Prostate gland (tissue), 2 donors: ENCODE measurements around the gene CNTNAP3B. TPM values are rescaled to one million over a fixed set of nuclear protein-coding genes. Genes with fewer than 3 reads are reported as not detected.
"Not testable (repeated sequence)": the region's sequence is repeated elsewhere in the genome, so short reads cannot be mapped to it uniquely, and the experiment has no call there.

Experiments used
- DNase-seq: peaks from one replicate; pipeline ENCODE4 v3.0.0-alpha.2; 2019; ENCODE audit warnings: low spot score
- H3K27ac ChIP-seq, 2 donors: fragments of 200-600 bp; sonication (generic); 2 replicates each; pipeline ENCODE4 v1.5.1; 2017 to 2019
- H3K27me3 ChIP-seq: fragments of 200-600 bp; sonication (generic); replicated peaks from 2 replicates; pipeline ENCODE4 v1.5.1; 2019; ENCODE audit not compliant: insufficient read depth
- H3K36me3 ChIP-seq, 2 donors: fragments of 200-600 bp; sonication (generic); 1 replicate in 1 of 2; 2 replicates in 1 of 2; pipeline versions ENCODE4 v1.5.1 to v1.8.1; 2017 to 2019
- H3K4me1 ChIP-seq: fragments of 200-600 bp; sonication (generic); replicated peaks from 2 replicates; pipeline ENCODE4 v1.5.1; 2019
- H3K4me3 ChIP-seq, 2 donors: fragments of 200-600 bp; sonication (generic); 2 replicates each; pipeline ENCODE4 v1.5.1; 2017 to 2019
- H3K9me3 ChIP-seq: fragments of 200-600 bp; sonication (generic); 2 replicates; pipeline ENCODE4 v1.5.1; 2017
- WGBS: methylation state at CpG from one replicate; pipeline ENCODE4 v1.1.5; 2018; 5-methylcytosine and 5-hydroxymethylcytosine counted together
- intact Hi-C: fragments of 100-400 bp; cut with DNase I; formaldehyde crosslinking; loops from one replicate; pipeline ENCODE4 v1.14.2; 2022
- total RNA-seq, 2 donors: library from RNA; depleted of rRNA; stranded (reverse); fragments of >200 nt; gene quantifications; one replicate each; pipeline ENCODE4 v1.1.0, GENCODE V29; 2016

CNTNAP3B gene
- total RNA-seq, 2 donors from 2014 or later: 5.0 to 22.0 TPM

GRCh38 chr9:42070035-42070799, 59.0 kb downstream of the CNTNAP3B start:
- H3K36me3 ChIP-seq, intact Hi-C loops, H3K4me3 ChIP-seq, H3K4me1 ChIP-seq, H3K27me3 ChIP-seq, DNase-seq, H3K9me3 ChIP-seq, H3K27ac ChIP-seq: not testable (repeated sequence)
- 53% methylated on average over 3 of the region's 11 CpGs for WGBS

DNA sequence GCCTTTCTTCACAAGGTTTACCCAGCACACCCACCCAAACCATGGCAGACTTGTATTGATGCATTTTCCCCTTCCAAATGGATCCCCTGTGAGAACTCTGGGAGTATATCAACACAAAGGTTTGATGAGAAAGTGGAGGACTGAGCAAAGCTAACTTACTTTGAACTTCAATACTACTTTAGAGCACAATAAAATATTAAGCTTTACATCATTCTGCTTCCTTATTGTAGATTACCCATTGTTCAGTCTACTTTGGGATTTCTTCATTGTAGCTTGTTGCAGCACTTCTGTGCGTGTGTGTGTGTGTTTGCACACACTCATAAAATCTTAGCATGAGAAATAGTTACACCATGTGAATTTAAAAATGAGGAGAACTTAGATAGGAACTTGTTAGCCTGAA, 75.4 kb downstream of the CNTNAP3B start:
- 75% methylated on average over 1 of the region's 1 CpG for WGBS
- H3K27ac ChIP-seq, H3K4me1 ChIP-seq, DNase-seq, H3K9me3 ChIP-seq, H3K4me3 ChIP-seq, intact Hi-C loops, H3K36me3 ChIP-seq, H3K27me3 ChIP-seq: not testable (repeated sequence)

- intact Hi-C loops, H3K4me3 ChIP-seq, DNase-seq, H3K27me3 ChIP-seq, H3K36me3 ChIP-seq, H3K4me1 ChIP-seq, H3K27ac ChIP-seq, H3K9me3 ChIP-seq: not testable (repeated sequence)
- WGBS: no CpG with 5 or more reads among the region's 2 CpGs
Measured at GRCh38 chr9:42050701-42051100, 78.5 kb downstream of the CNTNAP3B start.

DNA sequence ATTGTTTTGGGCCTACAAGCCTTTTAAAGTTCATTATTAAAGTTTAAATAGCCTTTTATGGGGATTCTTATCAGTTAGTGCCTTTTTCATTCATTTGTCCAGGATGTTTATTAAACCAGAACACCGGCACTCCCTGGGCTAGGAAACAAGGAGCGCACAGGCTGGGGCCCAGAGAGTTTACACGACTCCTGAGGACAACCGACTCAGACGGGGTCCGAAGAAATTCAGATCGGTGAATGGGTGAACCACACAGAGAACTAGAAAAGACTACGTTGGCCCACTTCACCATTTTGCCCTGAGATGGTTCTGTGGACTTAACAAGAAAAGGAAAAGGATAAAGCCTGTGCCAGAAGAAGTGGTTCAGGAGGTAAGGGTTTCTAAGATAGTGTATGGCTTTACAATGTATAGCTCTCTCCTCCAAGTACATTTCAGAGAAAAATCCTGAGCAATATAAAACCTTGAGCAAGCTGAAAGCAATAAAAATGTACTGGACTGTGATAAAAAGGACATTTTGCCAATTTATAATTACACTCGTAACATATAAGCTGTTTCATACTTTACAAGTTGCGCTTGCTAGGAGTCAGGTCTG, 84.7 kb downstream of the CNTNAP3B start:
- 46% methylated on average over 10 of the region's 10 CpGs for WGBS
- H3K4me3 ChIP-seq, H3K36me3 ChIP-seq, H3K4me1 ChIP-seq, intact Hi-C loops, DNase-seq, H3K9me3 ChIP-seq, H3K27ac ChIP-seq, H3K27me3 ChIP-seq: not testable (repeated sequence)

DNA sequence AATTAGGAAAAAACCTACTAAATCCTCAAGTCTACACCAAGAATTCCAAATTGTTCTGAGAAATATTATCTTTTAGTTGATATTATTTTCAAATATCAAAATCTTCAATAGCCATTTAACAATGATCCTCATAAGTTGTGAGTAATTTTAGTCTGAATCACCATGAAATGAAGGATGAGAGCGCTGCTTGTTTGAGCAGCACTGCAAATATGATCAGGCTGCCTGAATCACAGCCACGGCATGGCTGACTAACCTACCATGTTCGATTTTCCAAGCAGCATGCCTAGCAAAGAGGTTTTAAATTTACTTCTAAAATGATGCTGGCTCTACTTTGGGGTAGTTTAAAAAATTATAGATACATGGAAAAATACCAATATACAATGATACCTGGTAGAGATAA, 95.7 kb downstream of the CNTNAP3B start:
- intact Hi-C loops, H3K9me3 ChIP-seq, H3K4me1 ChIP-seq, H3K4me3 ChIP-seq, DNase-seq, H3K27me3 ChIP-seq, H3K27ac ChIP-seq, H3K36me3 ChIP-seq: not testable (repeated sequence)
- WGBS: no CpG with 5 or more reads among the region's 3 CpGs

DNA sequence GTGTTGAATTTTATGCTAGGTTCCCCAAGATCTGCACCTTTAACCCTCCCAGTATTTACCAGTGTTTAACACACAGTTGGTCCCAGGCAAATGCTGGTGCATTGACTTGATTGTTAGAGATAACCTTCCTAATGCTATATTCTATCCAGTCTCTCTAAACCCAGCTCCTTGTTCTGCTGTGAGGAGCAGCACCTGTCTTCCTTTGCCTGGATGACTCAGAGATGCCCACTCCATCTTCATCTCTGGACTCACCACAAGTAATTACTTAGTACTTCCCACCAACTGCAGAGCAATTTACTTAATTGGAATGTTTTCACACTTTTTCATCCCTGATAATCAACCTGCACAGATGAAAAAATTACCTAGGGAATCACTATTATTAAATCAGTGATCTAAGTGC, 108.6 kb downstream of the CNTNAP3B start:
- H3K4me1 ChIP-seq, intact Hi-C loops, DNase-seq, H3K27me3 ChIP-seq, H3K36me3 ChIP-seq, H3K27ac ChIP-seq, H3K9me3 ChIP-seq, H3K4me3 ChIP-seq: not testable (repeated sequence)

DNA sequence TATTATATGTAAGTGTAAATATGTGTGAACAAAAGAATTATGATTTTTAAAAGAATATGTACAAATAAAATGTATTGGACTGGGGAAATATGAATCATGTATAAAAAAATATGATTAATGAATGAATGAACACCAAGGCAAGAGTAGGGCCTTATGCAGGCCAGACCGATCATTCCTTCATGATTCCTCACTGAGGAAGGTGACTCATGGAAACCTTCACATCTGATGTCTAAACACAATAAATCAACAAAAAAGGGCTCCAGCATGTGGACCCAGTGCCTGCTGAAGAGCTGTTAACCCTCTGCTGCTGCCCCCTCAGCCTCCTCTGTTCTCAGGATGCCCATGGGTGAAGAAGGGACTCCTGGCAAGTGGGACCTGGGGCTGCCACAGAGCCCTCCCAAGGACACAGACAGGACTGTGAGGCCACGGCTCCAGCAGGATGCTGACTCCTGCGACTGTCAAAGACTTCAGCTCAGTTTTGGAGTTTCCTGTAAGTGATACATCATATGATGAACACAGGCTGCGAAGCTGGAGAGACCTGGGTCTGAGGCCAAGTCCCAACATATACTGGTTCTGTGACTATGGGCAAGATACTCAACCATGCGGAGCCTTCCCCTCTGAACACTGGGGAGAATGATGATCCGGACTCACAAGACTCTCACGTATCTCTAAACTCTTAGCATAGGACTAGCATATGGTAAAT, 110.9 kb downstream of the CNTNAP3B start:
- H3K27ac ChIP-seq, H3K9me3 ChIP-seq, H3K36me3 ChIP-seq, DNase-seq, H3K27me3 ChIP-seq, intact Hi-C loops, H3K4me3 ChIP-seq, H3K4me1 ChIP-seq: not testable (repeated sequence)
- WGBS: 89% methylated on average over 7 of the region's 7 CpGs

DNA sequence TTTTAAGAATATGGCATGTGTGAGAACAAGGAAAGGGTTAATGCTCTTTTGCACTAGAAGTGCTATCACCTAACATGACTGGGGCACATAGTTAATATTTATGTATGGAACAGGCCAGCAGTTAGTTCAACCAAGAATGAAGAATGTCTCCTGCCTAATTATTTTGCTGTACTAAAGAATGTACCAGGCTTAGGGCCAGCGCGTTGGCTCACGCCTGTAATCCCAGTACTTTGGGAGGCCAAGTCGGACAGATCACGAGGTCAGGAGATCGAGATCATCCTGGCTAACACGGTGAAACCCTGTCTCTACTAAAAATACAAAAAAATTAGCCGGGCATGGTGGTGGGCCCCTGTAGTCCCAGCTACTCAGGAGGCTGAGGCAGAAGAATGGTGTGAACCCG, 114.9 kb downstream of the CNTNAP3B start:
- H3K4me1 ChIP-seq, H3K36me3 ChIP-seq, H3K27ac ChIP-seq, intact Hi-C loops, DNase-seq, H3K27me3 ChIP-seq, H3K4me3 ChIP-seq, H3K9me3 ChIP-seq: not testable (repeated sequence)
- 93% methylated on average over 3 of the region's 9 CpGs for WGBS

- H3K4me3 ChIP-seq, intact Hi-C loops, H3K36me3 ChIP-seq: not testable (repeated sequence)
Measured at GRCh38 chr9:41991607-41992006, 137.6 kb downstream of the CNTNAP3B start.

GRCh38 chr9:41980271-41980670, 149.0 kb downstream of the CNTNAP3B start:
- DNase-seq, H3K27ac ChIP-seq, H3K36me3 ChIP-seq, intact Hi-C loops, H3K9me3 ChIP-seq, H3K4me3 ChIP-seq, H3K4me1 ChIP-seq, H3K27me3 ChIP-seq: not testable (repeated sequence)
- WGBS: no CpG with 5 or more reads among the region's 2 CpGs

More at GRCh38 chr9:41991607-41992006, 137.6 kb downstream of the CNTNAP3B start:
- not testable (repeated sequence) for H3K27ac ChIP-seq, DNase-seq, H3K4me1 ChIP-seq, H3K9me3 ChIP-seq, H3K27me3 ChIP-seq
- WGBS: 60% methylated on average over 1 of the region's 9 CpGs

- H3K27ac ChIP-seq, H3K4me1 ChIP-seq, H3K4me3 ChIP-seq, H3K27me3 ChIP-seq, DNase-seq, intact Hi-C loops, H3K36me3 ChIP-seq, H3K9me3 ChIP-seq: not testable (repeated sequence)
- WGBS: no CpG with 5 or more reads among the region's 5 CpGs
Measured at GRCh38 chr9:41977965-41978600, 151.1 kb downstream of the CNTNAP3B start.

- intact Hi-C loops: not testable (repeated sequence)
Measured at GRCh38 chr9:41974906-41975305, 154.3 kb downstream of the CNTNAP3B start.

More at GRCh38 chr9:41974906-41975305, 154.3 kb downstream of the CNTNAP3B start:
- WGBS: 94% methylated on average over 15 of the region's 17 CpGs
- not testable (repeated sequence) for H3K9me3 ChIP-seq, H3K36me3 ChIP-seq, H3K27me3 ChIP-seq, H3K27ac ChIP-seq, H3K4me3 ChIP-seq, H3K4me1 ChIP-seq, DNase-seq
